ENCODE data around the gene SHROOM2.

The SHROOM2 gene

GRCh38 chrX:9895225-9895912 is 109.1 kb downstream of the SHROOM2 start:
- no peak for DNase-seq (ENCODE audit: low read depth in 3 of 3)

GRCh38 chrX:9897761-9898161 is 111.5 kb downstream of the SHROOM2 start:
- DNase-seq (ENCODE audit: low read depth in 3 of 3) = no peak

DNA sequence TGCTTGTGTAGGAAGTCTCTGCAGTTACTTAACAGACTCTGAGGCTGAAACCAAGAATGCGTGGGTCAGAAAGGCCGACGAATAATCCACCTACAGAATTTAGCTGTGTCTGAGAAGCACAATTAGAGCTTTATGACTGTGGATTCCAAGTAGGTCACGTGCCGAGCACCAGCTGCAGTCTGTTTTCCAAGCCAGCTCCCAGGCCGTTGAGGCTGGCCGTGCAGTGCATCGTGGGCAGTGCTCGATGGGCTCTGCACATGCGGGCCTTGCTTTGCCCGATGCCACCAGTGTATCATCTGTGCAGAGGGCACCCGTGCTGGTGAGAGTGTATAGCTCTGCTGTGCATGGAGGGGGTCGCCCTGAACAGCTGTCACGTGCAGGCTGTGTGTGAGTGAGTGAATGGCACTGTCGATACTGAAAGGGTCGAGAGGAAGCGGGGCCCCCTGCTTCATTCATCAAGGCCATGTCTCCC is 113.4 kb downstream of the SHROOM2 start:
- DNase-seq (ENCODE audit: low read depth in 3 of 3) = no peak

DNA sequence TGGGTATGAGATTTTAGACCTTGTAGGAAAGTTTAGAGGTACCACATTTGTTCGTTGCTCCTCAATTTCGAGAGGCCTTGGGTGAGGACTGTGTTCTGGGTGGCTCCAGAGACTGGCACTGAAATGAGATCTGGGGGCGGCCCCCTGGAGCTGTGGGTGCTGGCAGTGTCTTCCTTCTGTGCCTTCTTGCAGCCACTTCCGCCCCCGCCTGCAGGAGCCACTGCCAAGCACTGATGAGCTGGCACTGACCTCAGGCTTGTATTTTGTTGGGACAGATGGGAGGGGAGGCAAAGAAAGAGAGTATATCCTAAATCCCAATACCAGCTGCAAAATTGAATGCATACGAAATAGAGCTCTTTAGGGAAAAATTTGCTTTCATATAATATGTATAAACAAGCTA is 116.4 kb downstream of the SHROOM2 start:
- DNase-seq (ENCODE audit: low read depth in 3 of 3) = no peak

- DNase-seq (ENCODE audit: low read depth in 3 of 3) = no peak
Observed at GRCh38 chrX:9903146-9903545, 116.9 kb downstream of the SHROOM2 start.

GRCh38 chrX:9905288-9905687 is 119.1 kb downstream of the SHROOM2 start:
- no peak for DNase-seq (ENCODE audit: low read depth in 3 of 3)

- no peak for DNase-seq (ENCODE audit: low read depth in 3 of 3)
Observed at GRCh38 chrX:9905721-9906120, 119.5 kb downstream of the SHROOM2 start.

DNA sequence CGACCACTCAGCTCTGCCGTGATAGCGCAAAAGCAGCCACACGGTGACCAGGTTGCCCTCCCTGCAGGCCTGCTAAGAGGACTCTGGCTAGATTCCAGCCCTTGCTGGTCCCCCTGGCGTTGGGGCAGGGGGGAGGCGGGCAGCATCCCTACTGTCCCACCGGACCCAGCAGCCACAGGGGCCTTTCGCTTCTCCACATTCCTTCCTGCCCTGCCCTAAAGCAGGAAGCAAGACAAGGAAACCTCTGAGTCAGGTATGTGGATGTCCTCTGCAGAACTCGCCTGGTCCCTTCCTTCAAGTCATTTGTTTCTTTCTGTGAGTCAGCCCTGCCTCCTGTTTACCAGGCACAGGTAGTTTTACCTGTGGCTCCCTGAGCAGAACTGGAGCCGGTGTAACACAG is 120.7 kb downstream of the SHROOM2 start:
- DNase-seq (ENCODE audit: low read depth in 3 of 3) = no peak

GRCh38 chrX:9907645-9908387 is 121.6 kb downstream of the SHROOM2 start:
- DNase-seq (ENCODE audit: low read depth in 3 of 3) = no peak

- no peak for DNase-seq (ENCODE audit: low read depth in 3 of 3)
Observed at GRCh38 chrX:9909254-9909653, 123.0 kb downstream of the SHROOM2 start.

DNA sequence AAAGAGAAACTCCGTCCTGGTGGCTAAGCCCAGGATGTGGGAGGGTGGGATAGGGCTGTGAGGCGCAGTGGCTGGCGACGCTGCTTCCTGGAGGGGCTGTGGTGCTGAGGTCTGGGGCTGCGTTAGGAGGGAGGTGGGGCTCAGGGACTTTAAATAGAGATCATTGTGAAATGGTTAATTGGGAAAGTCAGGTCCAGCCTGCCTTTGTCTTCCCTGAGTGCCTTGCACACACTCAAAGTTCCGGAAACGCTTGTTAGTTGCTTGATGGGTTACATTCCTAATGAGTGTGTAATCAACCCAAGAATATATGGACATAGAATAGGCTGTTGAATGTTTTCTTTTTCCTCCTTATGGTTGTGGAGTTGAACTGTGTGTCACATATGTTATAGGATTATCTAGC is 125.3 kb downstream of the SHROOM2 start:
- DNase-seq (ENCODE audit: low read depth in 3 of 3) = no peak

GRCh38 chrX:9912351-9913145 is 126.3 kb downstream of the SHROOM2 start:
- DNase-seq (ENCODE audit: low read depth in 3 of 3) = no peak

DNA sequence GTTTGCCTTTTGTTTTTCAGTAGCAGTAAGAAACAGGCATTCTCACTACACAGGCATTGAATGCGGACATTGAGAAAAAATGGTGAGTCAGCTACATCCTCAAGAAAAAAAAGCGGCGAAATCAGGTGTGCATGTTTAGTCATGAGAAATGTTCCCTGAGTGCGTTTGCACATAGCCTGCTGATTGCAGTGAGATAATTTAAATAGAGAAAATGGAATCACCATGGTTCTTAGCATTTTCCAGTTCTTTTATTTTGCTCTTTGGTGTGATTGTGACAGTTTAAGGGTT is 126.9 kb downstream of the SHROOM2 start:
- DNase-seq (ENCODE audit: low read depth in 3 of 3) = no peak

- DNase-seq (ENCODE audit: low read depth in 3 of 3) = no peak
Observed at GRCh38 chrX:9917861-9918260, 131.6 kb downstream of the SHROOM2 start.

DNA sequence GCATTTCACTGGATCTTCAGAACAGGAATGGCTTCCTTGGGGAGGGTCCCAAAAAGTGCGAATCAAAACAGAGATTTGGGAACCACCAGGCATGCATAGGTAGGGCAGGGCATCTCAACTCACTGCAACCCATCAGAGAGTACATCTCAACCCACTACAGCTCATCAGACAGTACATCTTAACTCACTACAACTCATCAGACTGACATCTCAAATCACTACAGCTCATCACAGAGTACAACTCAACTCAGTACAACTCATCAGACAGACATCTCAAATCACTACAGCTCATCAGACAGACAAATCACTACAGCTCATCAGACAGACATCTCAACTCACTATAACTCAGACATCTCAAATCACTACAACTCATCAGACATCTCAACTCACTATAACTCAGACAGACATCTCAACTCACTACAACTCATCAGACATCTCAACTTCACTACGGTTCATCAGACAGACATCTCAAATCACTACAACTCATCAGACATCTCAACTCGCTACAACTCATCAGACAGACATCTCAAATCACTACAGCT is 133.5 kb downstream of the SHROOM2 start:
- no peak for DNase-seq (ENCODE audit: low read depth in 3 of 3)

DNA sequence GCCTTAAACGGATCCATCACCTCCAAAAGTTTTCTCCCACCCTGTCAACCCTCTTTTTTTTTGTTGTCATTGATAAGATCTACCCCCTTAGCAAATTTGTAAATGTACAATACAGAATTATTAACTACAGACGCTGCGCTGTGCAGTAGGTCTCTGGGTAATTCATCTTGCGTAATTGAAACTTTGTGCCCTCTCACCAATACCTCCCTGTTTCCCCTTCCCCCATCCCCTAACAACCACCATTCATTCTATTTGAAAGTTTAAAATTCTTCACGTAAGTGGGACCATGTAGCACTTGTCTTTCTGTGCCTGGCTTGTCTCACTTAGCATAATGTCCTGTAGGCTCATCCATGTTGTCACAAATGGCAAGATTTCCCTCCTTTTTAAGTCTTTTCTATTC is 135.2 kb downstream of the SHROOM2 start:
- DNase-seq (ENCODE audit: low read depth in 3 of 3) = no peak

DNA sequence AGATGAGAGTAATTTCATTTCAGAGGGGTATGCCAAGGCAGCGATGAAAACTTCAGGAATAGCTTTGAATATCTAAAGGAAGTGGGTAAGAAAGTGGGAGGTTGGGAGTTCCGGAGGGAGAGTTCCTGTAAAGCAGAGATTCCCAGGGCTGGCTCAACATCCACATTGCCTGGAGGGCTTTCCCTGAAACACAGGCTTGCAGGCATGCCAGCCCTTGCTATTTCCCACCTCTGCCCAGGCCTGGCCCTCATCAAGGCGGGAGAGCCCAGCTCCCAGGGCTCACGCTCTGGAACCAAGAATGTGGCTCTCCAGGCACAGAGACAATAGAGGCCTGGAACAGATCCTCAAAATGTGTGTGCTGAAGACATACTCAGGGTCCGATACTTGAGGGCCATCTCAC is 137.1 kb downstream of the SHROOM2 start:
- no peak for DNase-seq (ENCODE audit: low read depth in 3 of 3)

DNA sequence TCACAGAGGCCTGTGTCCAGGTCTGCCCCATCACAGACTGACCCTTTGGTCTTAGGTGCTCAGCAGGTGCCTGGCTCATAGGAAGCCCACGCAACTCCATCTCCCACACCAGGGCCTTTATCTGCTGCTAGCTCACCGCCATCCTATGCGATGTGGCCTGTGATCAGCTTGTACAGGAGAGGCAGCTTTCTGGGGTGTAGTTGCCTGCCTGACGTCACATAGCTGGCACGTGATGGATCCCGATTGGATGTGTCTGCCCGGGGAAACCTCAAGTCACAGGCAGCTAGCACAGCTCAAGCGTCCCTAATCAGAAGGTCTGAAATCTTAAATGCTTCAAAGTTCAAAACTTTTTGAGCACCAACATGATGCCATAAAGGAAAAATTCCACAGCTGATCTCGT is 139.8 kb downstream of the SHROOM2 start:
- DNase-seq (ENCODE audit: low read depth in 3 of 3) = no peak

DNA sequence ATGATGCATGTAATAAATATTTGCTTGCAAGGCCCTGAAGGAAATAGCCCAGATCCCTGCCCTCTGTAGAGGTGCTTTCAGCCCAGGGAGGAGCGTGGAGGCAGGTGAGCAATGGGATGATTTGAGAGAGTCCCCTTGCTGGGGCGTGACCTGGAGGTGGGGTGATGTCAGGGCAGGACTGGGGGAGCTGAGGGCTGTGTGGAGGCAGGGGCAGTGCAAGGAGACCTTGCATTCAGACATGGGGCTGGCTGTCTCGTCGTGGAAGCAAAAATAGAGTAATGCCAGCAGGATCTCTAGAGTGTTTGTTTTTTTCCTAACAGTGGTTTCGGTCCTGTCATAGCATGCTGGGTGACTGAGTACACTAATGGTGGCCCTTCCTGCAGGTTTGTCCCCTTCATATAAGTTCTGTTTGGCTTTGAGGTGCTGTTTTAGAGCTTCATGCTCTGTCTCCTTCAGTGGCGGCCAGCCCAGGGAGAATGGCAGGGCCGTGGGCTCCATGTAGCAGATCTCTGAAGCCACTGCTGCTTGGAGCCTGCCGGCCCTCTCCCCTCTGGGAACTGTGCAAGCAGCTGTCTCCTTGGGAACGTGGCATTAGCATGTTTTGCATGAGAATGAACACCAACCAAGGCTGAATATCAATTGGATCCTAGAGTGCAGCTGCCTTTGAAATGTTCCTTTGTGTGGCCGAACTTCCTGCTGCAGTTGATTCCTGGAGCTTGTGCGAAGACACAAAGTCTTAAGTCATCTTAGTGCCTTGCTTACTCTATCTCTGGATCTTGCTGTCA is 141.7 kb downstream of the SHROOM2 start:
- no peak for DNase-seq (ENCODE audit: low read depth in 3 of 3)

- no peak for DNase-seq (ENCODE audit: low read depth in 3 of 3)
Observed at GRCh38 chrX:9935436-9935835, 149.2 kb downstream of the SHROOM2 start.

DNA sequence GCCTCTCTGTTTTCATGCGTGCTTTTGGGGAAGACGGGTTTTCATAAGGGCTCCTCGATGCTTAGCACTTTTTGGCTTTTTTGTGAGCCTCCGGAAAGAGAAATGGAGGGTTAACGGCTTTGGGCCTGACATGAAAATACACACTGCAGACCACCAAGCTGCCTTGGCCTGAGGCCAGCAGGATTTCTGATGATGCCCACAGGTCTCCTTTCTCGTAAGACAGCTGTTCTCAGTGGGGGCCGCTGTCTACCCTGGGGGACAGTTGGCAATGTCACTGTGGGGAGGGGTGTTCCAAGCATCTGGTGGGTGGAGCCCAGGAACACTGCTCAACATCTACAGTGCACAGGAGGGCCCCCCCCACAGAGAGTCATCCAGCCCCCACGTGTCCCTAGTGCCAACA is 151.5 kb downstream of the SHROOM2 start:
- DNase-seq (ENCODE audit: low read depth in 3 of 3) = no peak

DNA sequence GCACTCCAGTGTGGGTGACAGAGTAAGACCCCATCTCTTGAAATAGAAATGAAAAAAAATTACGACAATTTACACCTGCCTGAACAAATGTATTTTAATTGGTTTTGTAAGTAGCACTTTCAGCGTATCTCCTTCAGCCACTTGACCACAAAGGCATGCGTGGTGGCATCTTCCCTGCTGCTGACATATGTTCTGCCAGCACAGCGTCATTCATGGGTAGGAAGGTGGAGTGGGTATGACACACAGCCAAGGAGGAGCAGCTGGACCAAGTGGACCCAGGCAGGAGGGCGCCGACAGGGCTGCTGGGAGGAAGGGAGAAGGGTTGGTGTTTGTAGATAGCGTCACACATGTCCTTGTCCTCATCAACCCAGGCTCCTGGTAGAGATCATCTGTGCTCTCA is 152.3 kb downstream of the SHROOM2 start:
- DNase-seq (ENCODE audit: low read depth in 3 of 3) = no peak
